ENCODE measurements around the gene UBE2I.

UBE2I gene

GRCh38 chr16:1361685-1362360 is 52.4 kb downstream of the UBE2I start:
- DNase-seq (ENCODE audit: low spot score) = no peak

- no peak for DNase-seq (ENCODE audit: low spot score)
These were observed 53.4 kb downstream of the UBE2I start for GRCh38 chr16:1362807-1363206.

GRCh38 chr16:1363501-1364041 is 54.1 kb downstream of the UBE2I start:
- peak; percentile 89 for DNase-seq (ENCODE audit: low spot score)

GRCh38 chr16:1364510-1364909 is 55.1 kb downstream of the UBE2I start:
- DNase-seq (ENCODE audit: low spot score) = no peak

GRCh38 chr16:1366060-1366711 is 56.8 kb downstream of the UBE2I start:
- no peak for DNase-seq (ENCODE audit: low spot score)

GRCh38 chr16:1366712-1367299 is 57.4 kb downstream of the UBE2I start:
- no peak for DNase-seq (ENCODE audit: low spot score)

GRCh38 chr16:1367486-1368174 is 58.2 kb downstream of the UBE2I start:
- DNase-seq (ENCODE audit: low spot score) = no peak

- DNase-seq (ENCODE audit: low spot score) = no peak
These were observed 61.9 kb downstream of the UBE2I start for GRCh38 chr16:1371054-1371978.

GRCh38 chr16:1372292-1372950 is 63.0 kb downstream of the UBE2I start:
- no peak for DNase-seq (ENCODE audit: low spot score)

- no peak for DNase-seq (ENCODE audit: low spot score)
These were observed 65.2 kb downstream of the UBE2I start for GRCh38 chr16:1374418-1375297.

GRCh38 chr16:1375298-1375640 is 65.8 kb downstream of the UBE2I start:
- no peak for DNase-seq (ENCODE audit: low spot score)

- DNase-seq (ENCODE audit: low spot score) = no peak
These were observed 66.4 kb downstream of the UBE2I start for GRCh38 chr16:1375741-1376410.
